PC-3 (cell line): ENCODE results near the gene E2F2. TPM values are rescaled to one million over a fixed set of nuclear protein-coding genes. Genes with fewer than 3 reads are reported as not detected.

Experiments
- ATAC-seq: fragments of 200-7000 bp; cut with Tn5 transposase; 2 replicates; pipeline ENCODE4 v1.9.1; 2020; ENCODE audit warnings: mild to moderate bottlenecking, moderate library complexity
- BruUV-seq: library from RNA; stranded (reverse); fragments of 400-500 nt; replicated peaks from 2 replicates; lab custom pipeline; 2021; lab: Mats Ljungman, UMichigan
- CTCF ChIA-PET: fragments of 300-600 bp; sonication (Branson Sonifier 250); formaldehyde crosslinking; loops from one replicate; lab custom pipeline; 2022; ENCODE audit warnings: antibody characterized with exemption; lab: Charles Lee
- POLR2A ChIA-PET: fragments of 300-600 bp; sonication (Branson Sonifier 250); formaldehyde crosslinking; loops from one replicate; lab custom pipeline; 2022; ENCODE audit warnings: antibody characterized with exemption; ENCODE audit not compliant: unreplicated experiment; lab: Charles Lee
- DNase-seq: peaks from one replicate; pipeline ENCODE4 v3.0.0-alpha.2; 2015
- H2AFZ ChIP-seq: fragments of 300-600 bp; sonication (generic); 2 replicates; pipeline ENCODE4 v1.6.0; 2016; ENCODE audit warnings: antibody characterized with exemption, low read length
- H3F3A ChIP-seq: fragments of 300-600 bp; sonication (generic); one replicate; pipeline ENCODE4 v1.6.0; 2017; ENCODE audit warnings: antibody characterized with exemption, low read length, control low read depth, mild to moderate bottlenecking; ENCODE audit not compliant: unreplicated experiment
- H3K27ac ChIP-seq: fragments of 300-600 bp; sonication (generic); 2 replicates; pipeline ENCODE4 v1.5.1; 2016; ENCODE audit warnings: mild to moderate bottlenecking, low read length
- H3K27me3 ChIP-seq: fragments of 300-600 bp; sonication (generic); 2 replicates; pipeline ENCODE4 v1.6.1; 2016; ENCODE audit warnings: low read length, mixed read lengths
- H3K36me3 ChIP-seq: fragments of 300-600 bp; sonication (generic); 2 replicates; pipeline ENCODE4 v1.6.1; 2016; ENCODE audit warnings: low read depth, mixed run types, low read length, mixed read lengths
- H3K4me1 ChIP-seq: fragments of 300-600 bp; sonication (generic); 2 replicates; pipeline ENCODE4 v1.5.1; 2016; ENCODE audit warnings: low read length; ENCODE audit not compliant: insufficient read depth
- H3K4me2 ChIP-seq: fragments of 300-600 bp; sonication (generic); 2 replicates; pipeline ENCODE4 v1.6.0; 2016; ENCODE audit warnings: low read length
- H3K4me3 ChIP-seq: fragments of 300-600 bp; sonication (generic); 2 replicates; pipeline ENCODE4 v1.5.1; 2016; ENCODE audit warnings: mild to moderate bottlenecking, low read length, mixed read lengths
- H3K79me2 ChIP-seq: fragments of 300-600 bp; sonication (generic); 2 replicates; pipeline ENCODE4 v1.6.1; 2017; ENCODE audit warnings: low read length, mixed read lengths
- H3K9ac ChIP-seq: fragments of 300-600 bp; sonication (generic); 2 replicates; pipeline ENCODE4 v1.6.0; 2016; ENCODE audit warnings: mild to moderate bottlenecking, low read length
- H3K9me2 ChIP-seq: fragments of 300-600 bp; sonication (generic); replicated peaks from 2 replicates; pipeline ENCODE4 v1.6.1; 2016; ENCODE audit warnings: mixed run types, low read length, mixed read lengths
- H3K9me3 ChIP-seq: fragments of 300-600 bp; sonication (generic); 2 replicates; pipeline ENCODE4 v1.6.1; 2016; ENCODE audit warnings: low read length, mixed read lengths
- H4K20me1 ChIP-seq: fragments of 300-600 bp; sonication (generic); 2 replicates; pipeline ENCODE4 v1.6.1; 2016; ENCODE audit warnings: low read length, mixed read lengths
- EZH2 ChIP-seq: fragments of 300-600 bp; sonication (generic); IDR thresholded peaks from one replicate; pipeline ENCODE4 v1.6.1; 2017; ENCODE audit warnings: antibody characterized with exemption, mild to moderate bottlenecking, low read length; ENCODE audit not compliant: unreplicated experiment
- EZH2phosphoT487 ChIP-seq: fragments of 300-600 bp; sonication (generic); IDR thresholded peaks from 2 replicates; pipeline ENCODE4 v1.6.1; 2018; ENCODE audit warnings: mild to moderate bottlenecking, antibody characterized with exemption, low read length, borderline replicate concordance
- intact Hi-C: fragments of 100-400 bp; cut with micrococcal nuclease; formaldehyde crosslinking; loops from 2 replicates; pipeline ENCODE4 v1.9.0; 2023
- total RNA-seq: library from RNA; depleted of rRNA; stranded (reverse); fragments of >200 nt; gene quantifications from 2 replicates; pipeline ENCODE4 v1.2.3, GENCODE V29; 2014
- TF ChIP-seq, protein P1 (sequence below): fragments of 300-600 bp; sonication (generic); conservative IDR thresholded peaks from 2 replicates; pipeline ENCODE4 v1.5.1; 2017; ENCODE audit warnings: antibody characterized with exemption, low read depth, mild to moderate bottlenecking, low read length

The E2F2 gene
- total RNA-seq, 1 experiment from 2014 or later = 7.0 TPM

- no peaks in the 10 kb centered on the region for H3F3A ChIP-seq
- no peaks in the 10 kb centered on the region for H3K9me2 ChIP-seq
- no peak overlapping the region for H3K9ac ChIP-seq
- BruUV-seq = no TSS peak
- H3K36me3 ChIP-seq = no peaks in the 10 kb centered on the region
- DNase-seq (no peak), ATAC-seq (no peak)
- CTCF ChIA-PET = no interaction called here
- H3K4me2 ChIP-seq = no peak overlapping the region
- POLR2A ChIA-PET = no interaction called here
- no peak overlapping the region for H3K4me3 ChIP-seq
- H4K20me1 ChIP-seq = no peaks in the 10 kb centered on the region
- no peaks in the 10 kb centered on the region for H3K9me3 ChIP-seq
- H3K27me3 ChIP-seq = no peaks in the 10 kb centered on the region
- H3K79me2 ChIP-seq = no peaks in the 10 kb centered on the region
- no peak overlapping the region for H2AFZ ChIP-seq
- peaks cover 48% of the 10 kb centered on the region for H3K4me1 ChIP-seq
- intact Hi-C loops = no loop called here
- TF ChIP-seq EZH2phosphoT487 = no peak
- TF ChIP-seq EZH2 = no peak
- TF ChIP-seq, protein P1, sequence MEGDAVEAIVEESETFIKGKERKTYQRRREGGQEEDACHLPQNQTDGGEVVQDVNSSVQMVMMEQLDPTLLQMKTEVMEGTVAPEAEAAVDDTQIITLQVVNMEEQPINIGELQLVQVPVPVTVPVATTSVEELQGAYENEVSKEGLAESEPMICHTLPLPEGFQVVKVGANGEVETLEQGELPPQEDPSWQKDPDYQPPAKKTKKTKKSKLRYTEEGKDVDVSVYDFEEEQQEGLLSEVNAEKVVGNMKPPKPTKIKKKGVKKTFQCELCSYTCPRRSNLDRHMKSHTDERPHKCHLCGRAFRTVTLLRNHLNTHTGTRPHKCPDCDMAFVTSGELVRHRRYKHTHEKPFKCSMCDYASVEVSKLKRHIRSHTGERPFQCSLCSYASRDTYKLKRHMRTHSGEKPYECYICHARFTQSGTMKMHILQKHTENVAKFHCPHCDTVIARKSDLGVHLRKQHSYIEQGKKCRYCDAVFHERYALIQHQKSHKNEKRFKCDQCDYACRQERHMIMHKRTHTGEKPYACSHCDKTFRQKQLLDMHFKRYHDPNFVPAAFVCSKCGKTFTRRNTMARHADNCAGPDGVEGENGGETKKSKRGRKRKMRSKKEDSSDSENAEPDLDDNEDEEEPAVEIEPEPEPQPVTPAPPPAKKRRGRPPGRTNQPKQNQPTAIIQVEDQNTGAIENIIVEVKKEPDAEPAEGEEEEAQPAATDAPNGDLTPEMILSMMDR = no peak
- H3K27ac ChIP-seq = peak overlapping the region; percentile 22; the same call in 1 of the 2 replicates
Measured at GRCh38 chr1:23475641-23476040, 55.4 kb downstream of the E2F2 start.

- Histone ChIP-seq H3K4me2 (peak overlapping the region; percentile 44), H3K79me2 (no peaks in the 10 kb centered on the region), H3K9ac (no peak overlapping the region), H2AFZ (no peak overlapping the region), H3F3A (no peaks in the 10 kb centered on the region), H3K27me3 (no peaks in the 10 kb centered on the region), H3K9me2 (no peaks in the 10 kb centered on the region), H3K9me3 (no peaks in the 10 kb centered on the region), H4K20me1 (no peaks in the 10 kb centered on the region), H3K27ac (peak overlapping the region; percentile 22), H3K36me3 (no peaks in the 10 kb centered on the region), H3K4me1 (peaks cover 48% of the 10 kb centered on the region), H3K4me3 (no peak overlapping the region)
- ATAC-seq (peak; percentile 57), DNase-seq (peak; percentile 92)
- ChIA-PET POLR2A (no interaction called here), CTCF (no interaction called here)
- TF ChIP-seq, protein P1 = no peak
- TF ChIP-seq EZH2phosphoT487 = no peak
- TF ChIP-seq EZH2 = no peak
- intact Hi-C loops = no loop called here
- no TSS peak for BruUV-seq
Measured at GRCh38 chr1:23475134-23475628, 55.9 kb downstream of the E2F2 start.

DNA sequence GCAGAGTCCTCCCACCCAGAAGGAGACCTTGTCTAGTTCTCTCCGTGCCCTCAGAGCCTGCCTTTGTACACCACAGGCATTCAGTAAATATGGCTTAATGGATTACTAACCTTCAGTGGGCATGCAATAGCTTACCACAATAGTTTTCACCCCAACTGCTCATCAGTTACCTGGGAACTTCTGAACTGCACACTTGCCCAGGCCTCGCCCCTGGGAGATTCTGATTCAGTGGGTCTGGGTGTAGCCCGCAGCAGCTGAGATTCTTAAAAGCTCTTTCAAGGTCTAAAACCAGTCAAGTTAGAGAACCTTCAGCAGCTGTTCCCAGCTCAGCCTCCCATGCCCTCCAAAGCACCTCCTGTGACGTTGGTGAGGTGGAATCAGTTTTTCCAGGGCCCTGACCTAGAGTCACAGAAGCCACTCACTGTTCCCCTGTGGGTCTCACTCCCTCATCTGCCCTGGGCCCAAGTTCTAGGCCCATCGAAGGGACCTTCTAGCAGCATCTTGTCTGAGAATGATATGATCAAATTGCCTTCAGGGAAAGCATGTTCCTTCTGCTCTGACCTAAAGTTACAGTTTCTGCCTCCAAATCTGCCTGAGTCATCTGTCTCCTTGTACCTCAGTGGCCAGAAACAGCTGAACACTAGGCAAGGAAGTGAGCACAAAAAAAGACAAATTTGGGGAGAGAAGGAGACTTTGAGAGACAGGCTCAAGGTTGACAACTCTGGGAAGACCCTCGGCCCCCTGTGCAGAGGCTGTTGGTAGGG, 57.8 kb downstream of the E2F2 start:
- Histone ChIP-seq H3K9me2 (no peaks in the 10 kb centered on the region), H3K27me3 (no peaks in the 10 kb centered on the region), H3K4me3 (no peak overlapping the region), H3K4me2 (no peak overlapping the region), H2AFZ (no peak overlapping the region), H3K9me3 (no peaks in the 10 kb centered on the region), H4K20me1 (no peaks in the 10 kb centered on the region), H3K79me2 (no peaks in the 10 kb centered on the region), H3F3A (no peaks in the 10 kb centered on the region), H3K9ac (no peak overlapping the region), H3K27ac (peak overlapping the region; percentile 32), H3K4me1 (peaks cover 36% of the 10 kb centered on the region), H3K36me3 (no peaks in the 10 kb centered on the region)
- TF ChIP-seq EZH2 (no peak), EZH2phosphoT487 (no peak)
- TF ChIP-seq, protein P1 = no peak
- ChIA-PET CTCF (no interaction called here), POLR2A (no interaction called here)
- ATAC-seq (no peak), DNase-seq (peak; percentile 50)
- BruUV-seq = no TSS peak
- intact Hi-C loops = no loop called here
